HUES6 (cell line): Measurements from ENCODE around the gene LRIG3.

ENCODE experiments used
- H3K27ac ChIP-seq: 2 replicates; pipeline ENCODE4 v1.7.0; 2013; ENCODE audit warnings: low read depth, mild to moderate bottlenecking, low read length, inconsistent platforms
- H3K27me3 ChIP-seq: 2 replicates; pipeline ENCODE4 v1.6.1; 2013; ENCODE audit warnings: low read length; ENCODE audit not compliant: control insufficient read depth, insufficient read depth
- H3K36me3 ChIP-seq: 2 replicates; pipeline ENCODE4 v1.6.1; 2013; ENCODE audit warnings: low read length; ENCODE audit not compliant: control insufficient read depth, insufficient read depth
- H3K4me1 ChIP-seq: 2 replicates; pipeline ENCODE4 v1.6.1; 2013; ENCODE audit warnings: low read length; ENCODE audit not compliant: control insufficient read depth, insufficient read depth
- H3K4me3 ChIP-seq: 2 replicates; pipeline ENCODE4 v1.5.1; 2013; ENCODE audit warnings: low read depth, low read length
- H3K9ac ChIP-seq: one replicate; pipeline ENCODE4 v1.6.1; 2013; ENCODE audit warnings: mild to moderate bottlenecking, low read length
- H3K9me3 ChIP-seq: 2 replicates; pipeline ENCODE4 v1.6.1; 2013; ENCODE audit warnings: low read depth, low read length; ENCODE audit not compliant: control insufficient read depth, insufficient read depth

Gene LRIG3

GRCh38 chr12:58884916-58885315, 35.4 kb downstream of the LRIG3 start:
- H3K27ac ChIP-seq = no peak overlapping the region
- no peak overlapping the region for H3K9ac ChIP-seq
- H3K4me3 ChIP-seq = no peak overlapping the region
- no peaks in the 10 kb centered on the region for H3K9me3 ChIP-seq
- peaks cover 76% of the 10 kb centered on the region for H3K36me3 ChIP-seq
- peaks cover 20% of the 10 kb centered on the region for H3K4me1 ChIP-seq
- H3K27me3 ChIP-seq = peaks cover 36% of the 10 kb centered on the region; the same call in 1 of the 2 replicates

- Histone ChIP-seq H3K27ac (no peak overlapping the region), H3K4me1 (peaks cover 19% of the 10 kb centered on the region), H3K27me3 (peaks cover 36% of the 10 kb centered on the region; the same call in 1 of the 2 replicates), H3K9me3 (no peaks in the 10 kb centered on the region), H3K9ac (no peak overlapping the region), H3K36me3 (peaks cover 76% of the 10 kb centered on the region), H3K4me3 (no peak overlapping the region)
Measured at GRCh38 chr12:58883576-58884334, 36.5 kb downstream of the LRIG3 start.

GRCh38 chr12:58882826-58883225, 37.5 kb downstream of the LRIG3 start:
- Histone ChIP-seq H3K9ac (no peak overlapping the region), H3K4me1 (peaks cover 12% of the 10 kb centered on the region), H3K9me3 (no peaks in the 10 kb centered on the region), H3K27ac (no peak overlapping the region), H3K36me3 (peaks cover 74% of the 10 kb centered on the region), H3K4me3 (no peak overlapping the region), H3K27me3 (peaks cover 36% of the 10 kb centered on the region; the same call in 1 of the 2 replicates)

GRCh38 chr12:58881816-58882215, 38.5 kb downstream of the LRIG3 start:
- Histone ChIP-seq H3K4me3 (no peak overlapping the region), H3K4me1 (peaks cover 12% of the 10 kb centered on the region), H3K36me3 (peaks cover 79% of the 10 kb centered on the region), H3K9me3 (no peaks in the 10 kb centered on the region), H3K27ac (no peak overlapping the region), H3K9ac (no peak overlapping the region), H3K27me3 (peaks cover 36% of the 10 kb centered on the region; the same call in 1 of the 2 replicates)

- Histone ChIP-seq H3K36me3 (peaks cover 78% of the 10 kb centered on the region), H3K27ac (no peak overlapping the region), H3K4me1 (peaks cover 12% of the 10 kb centered on the region), H3K9me3 (no peaks in the 10 kb centered on the region), H3K4me3 (no peak overlapping the region), H3K9ac (no peak overlapping the region), H3K27me3 (peaks cover 36% of the 10 kb centered on the region; the same call in 1 of the 2 replicates)
Measured at GRCh38 chr12:58880639-58881038, 39.7 kb downstream of the LRIG3 start.

GRCh38 chr12:58877243-58877743, 43.0 kb downstream of the LRIG3 start:
- Histone ChIP-seq H3K9me3 (no peaks in the 10 kb centered on the region), H3K9ac (no peak overlapping the region), H3K4me3 (no peak overlapping the region), H3K27ac (no peak overlapping the region), H3K27me3 (peaks cover 15% of the 10 kb centered on the region; the same call in 1 of the 2 replicates), H3K36me3 (peaks cover 86% of the 10 kb centered on the region), H3K4me1 (no peaks in the 10 kb centered on the region)

- Histone ChIP-seq H3K36me3 (peaks cover 73% of the 10 kb centered on the region), H3K4me3 (no peak overlapping the region), H3K9me3 (no peaks in the 10 kb centered on the region), H3K27ac (no peak overlapping the region), H3K27me3 (no peaks in the 10 kb centered on the region), H3K4me1 (no peaks in the 10 kb centered on the region), H3K9ac (no peak overlapping the region)
Measured at GRCh38 chr12:58873496-58873895, 46.8 kb downstream of the LRIG3 start.

- no peak overlapping the region for H3K27ac ChIP-seq
- no peaks in the 10 kb centered on the region for H3K9me3 ChIP-seq
- no peak overlapping the region for H3K9ac ChIP-seq
- no peaks in the 10 kb centered on the region for H3K27me3 ChIP-seq
- no peaks in the 10 kb centered on the region for H3K4me1 ChIP-seq
- H3K4me3 ChIP-seq = no peak overlapping the region
- peaks cover 60% of the 10 kb centered on the region for H3K36me3 ChIP-seq
Measured at GRCh38 chr12:58871556-58871955, 48.7 kb downstream of the LRIG3 start.

GRCh38 chr12:58870595-58870994, 49.7 kb downstream of the LRIG3 start:
- Histone ChIP-seq H3K36me3 (peaks cover 56% of the 10 kb centered on the region), H3K27me3 (no peaks in the 10 kb centered on the region), H3K9me3 (no peaks in the 10 kb centered on the region)

GRCh38 chr12:58860788-58861240, 59.5 kb downstream of the LRIG3 start:
- no peak overlapping the region for H3K9ac ChIP-seq
- H3K27ac ChIP-seq = no peak overlapping the region
- H3K27me3 ChIP-seq = peaks cover 81% of the 10 kb centered on the region
- H3K4me3 ChIP-seq = no peak overlapping the region
- no peaks in the 10 kb centered on the region for H3K36me3 ChIP-seq
- H3K4me1 ChIP-seq = peaks cover 9% of the 10 kb centered on the region
- no peaks in the 10 kb centered on the region for H3K9me3 ChIP-seq

More at GRCh38 chr12:58870595-58870994, 49.7 kb downstream of the LRIG3 start:
- Histone ChIP-seq H3K4me3 (no peak overlapping the region), H3K4me1 (no peaks in the 10 kb centered on the region), H3K9ac (no peak overlapping the region), H3K27ac (no peak overlapping the region)

GRCh38 chr12:58860056-58860787, 60.1 kb downstream of the LRIG3 start:
- H3K27me3 ChIP-seq = peaks cover 81% of the 10 kb centered on the region

More at GRCh38 chr12:58860056-58860787, 60.1 kb downstream of the LRIG3 start:
- H3K27ac ChIP-seq = no peak overlapping the region
- H3K4me3 ChIP-seq = no peak overlapping the region
- H3K9me3 ChIP-seq = no peaks in the 10 kb centered on the region
- no peak overlapping the region for H3K9ac ChIP-seq
- no peaks in the 10 kb centered on the region for H3K36me3 ChIP-seq
- H3K4me1 ChIP-seq = peaks cover 9% of the 10 kb centered on the region
